PC-3 (cell line): Measurements from ENCODE around the gene ZNRF1. TPM values are rescaled to one million over a fixed set of nuclear protein-coding genes. Genes with fewer than 3 reads are reported as not detected.

Experiments used
- ATAC-seq: fragments of 200-7000 bp; cut with Tn5 transposase; 2 replicates; pipeline ENCODE4 v1.9.1; 2020; ENCODE audit warnings: mild to moderate bottlenecking, moderate library complexity
- BruUV-seq: library from RNA; stranded (reverse); fragments of 400-500 nt; replicated peaks from 2 replicates; lab custom pipeline; 2021; lab: Mats Ljungman, UMichigan
- CTCF ChIA-PET: fragments of 300-600 bp; sonication (Branson Sonifier 250); formaldehyde crosslinking; loops from one replicate; lab custom pipeline; 2022; ENCODE audit warnings: antibody characterized with exemption; lab: Charles Lee
- POLR2A ChIA-PET: fragments of 300-600 bp; sonication (Branson Sonifier 250); formaldehyde crosslinking; loops from one replicate; lab custom pipeline; 2022; ENCODE audit warnings: antibody characterized with exemption; ENCODE audit not compliant: unreplicated experiment; lab: Charles Lee
- DNase-seq: peaks from one replicate; pipeline ENCODE4 v3.0.0-alpha.2; 2015
- H2AFZ ChIP-seq: fragments of 300-600 bp; sonication (generic); 2 replicates; pipeline ENCODE4 v1.6.0; 2016; ENCODE audit warnings: antibody characterized with exemption, low read length
- H3F3A ChIP-seq: fragments of 300-600 bp; sonication (generic); one replicate; pipeline ENCODE4 v1.6.0; 2017; ENCODE audit warnings: antibody characterized with exemption, low read length, control low read depth, mild to moderate bottlenecking; ENCODE audit not compliant: unreplicated experiment
- H3K27ac ChIP-seq: fragments of 300-600 bp; sonication (generic); 2 replicates; pipeline ENCODE4 v1.5.1; 2016; ENCODE audit warnings: mild to moderate bottlenecking, low read length
- H3K27me3 ChIP-seq: fragments of 300-600 bp; sonication (generic); 2 replicates; pipeline ENCODE4 v1.6.1; 2016; ENCODE audit warnings: low read length, mixed read lengths
- H3K36me3 ChIP-seq: fragments of 300-600 bp; sonication (generic); 2 replicates; pipeline ENCODE4 v1.6.1; 2016; ENCODE audit warnings: low read depth, mixed run types, low read length, mixed read lengths
- H3K4me1 ChIP-seq: fragments of 300-600 bp; sonication (generic); 2 replicates; pipeline ENCODE4 v1.5.1; 2016; ENCODE audit warnings: low read length; ENCODE audit not compliant: insufficient read depth
- H3K4me2 ChIP-seq: fragments of 300-600 bp; sonication (generic); 2 replicates; pipeline ENCODE4 v1.6.0; 2016; ENCODE audit warnings: low read length
- H3K4me3 ChIP-seq: fragments of 300-600 bp; sonication (generic); 2 replicates; pipeline ENCODE4 v1.5.1; 2016; ENCODE audit warnings: mild to moderate bottlenecking, low read length, mixed read lengths
- H3K79me2 ChIP-seq: fragments of 300-600 bp; sonication (generic); 2 replicates; pipeline ENCODE4 v1.6.1; 2017; ENCODE audit warnings: low read length, mixed read lengths
- H3K9ac ChIP-seq: fragments of 300-600 bp; sonication (generic); 2 replicates; pipeline ENCODE4 v1.6.0; 2016; ENCODE audit warnings: mild to moderate bottlenecking, low read length
- H3K9me2 ChIP-seq: fragments of 300-600 bp; sonication (generic); replicated peaks from 2 replicates; pipeline ENCODE4 v1.6.1; 2016; ENCODE audit warnings: mixed run types, low read length, mixed read lengths
- H3K9me3 ChIP-seq: fragments of 300-600 bp; sonication (generic); 2 replicates; pipeline ENCODE4 v1.6.1; 2016; ENCODE audit warnings: low read length, mixed read lengths
- H4K20me1 ChIP-seq: fragments of 300-600 bp; sonication (generic); 2 replicates; pipeline ENCODE4 v1.6.1; 2016; ENCODE audit warnings: low read length, mixed read lengths
- EZH2 ChIP-seq: fragments of 300-600 bp; sonication (generic); IDR thresholded peaks from one replicate; pipeline ENCODE4 v1.6.1; 2017; ENCODE audit warnings: antibody characterized with exemption, mild to moderate bottlenecking, low read length; ENCODE audit not compliant: unreplicated experiment
- EZH2phosphoT487 ChIP-seq: fragments of 300-600 bp; sonication (generic); IDR thresholded peaks from 2 replicates; pipeline ENCODE4 v1.6.1; 2018; ENCODE audit warnings: mild to moderate bottlenecking, antibody characterized with exemption, low read length, borderline replicate concordance
- intact Hi-C: fragments of 100-400 bp; cut with micrococcal nuclease; formaldehyde crosslinking; loops from 2 replicates; pipeline ENCODE4 v1.9.0; 2023
- total RNA-seq: library from RNA; depleted of rRNA; stranded (reverse); fragments of >200 nt; gene quantifications from 2 replicates; pipeline ENCODE4 v1.2.3, GENCODE V29; 2014
- TF ChIP-seq, protein P1 (sequence below): fragments of 300-600 bp; sonication (generic); conservative IDR thresholded peaks from 2 replicates; pipeline ENCODE4 v1.5.1; 2017; ENCODE audit warnings: antibody characterized with exemption, low read depth, mild to moderate bottlenecking, low read length

The ZNRF1 gene
- total RNA-seq, 1 experiment from 2014 or later, result 60.4 TPM

GRCh38 chr16:75060723-75061122 lies 61.9 kb downstream of the ZNRF1 start:
- Histone ChIP-seq H3K4me3 (no peak overlapping the region), H3K4me1 (peaks cover 22% of the 10 kb centered on the region), H3K9me3 (no peaks in the 10 kb centered on the region), H3K79me2 (peaks cover 95% of the 10 kb centered on the region), H3K36me3 (no peaks in the 10 kb centered on the region), H3K27me3 (no peaks in the 10 kb centered on the region), H3K9ac (no peak overlapping the region), H3K9me2 (no peaks in the 10 kb centered on the region), H2AFZ (no peak overlapping the region), H3K27ac (no peak overlapping the region), H4K20me1 (no peaks in the 10 kb centered on the region), H3K4me2 (no peak overlapping the region), H3F3A (no peaks in the 10 kb centered on the region)
- TF ChIP-seq, protein P1, sequence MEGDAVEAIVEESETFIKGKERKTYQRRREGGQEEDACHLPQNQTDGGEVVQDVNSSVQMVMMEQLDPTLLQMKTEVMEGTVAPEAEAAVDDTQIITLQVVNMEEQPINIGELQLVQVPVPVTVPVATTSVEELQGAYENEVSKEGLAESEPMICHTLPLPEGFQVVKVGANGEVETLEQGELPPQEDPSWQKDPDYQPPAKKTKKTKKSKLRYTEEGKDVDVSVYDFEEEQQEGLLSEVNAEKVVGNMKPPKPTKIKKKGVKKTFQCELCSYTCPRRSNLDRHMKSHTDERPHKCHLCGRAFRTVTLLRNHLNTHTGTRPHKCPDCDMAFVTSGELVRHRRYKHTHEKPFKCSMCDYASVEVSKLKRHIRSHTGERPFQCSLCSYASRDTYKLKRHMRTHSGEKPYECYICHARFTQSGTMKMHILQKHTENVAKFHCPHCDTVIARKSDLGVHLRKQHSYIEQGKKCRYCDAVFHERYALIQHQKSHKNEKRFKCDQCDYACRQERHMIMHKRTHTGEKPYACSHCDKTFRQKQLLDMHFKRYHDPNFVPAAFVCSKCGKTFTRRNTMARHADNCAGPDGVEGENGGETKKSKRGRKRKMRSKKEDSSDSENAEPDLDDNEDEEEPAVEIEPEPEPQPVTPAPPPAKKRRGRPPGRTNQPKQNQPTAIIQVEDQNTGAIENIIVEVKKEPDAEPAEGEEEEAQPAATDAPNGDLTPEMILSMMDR, result no peak
- TF ChIP-seq EZH2phosphoT487, result no peak
- no peak for TF ChIP-seq EZH2
- intact Hi-C loops, result no loop called here
- ATAC-seq, result no peak
- ChIA-PET CTCF (no interaction called here), POLR2A (no interaction called here)
- DNase-seq, result no peak
- no TSS peak for BruUV-seq

- no TSS peak for BruUV-seq
- H4K20me1 ChIP-seq, result no peaks in the 10 kb centered on the region
- H3K4me2 ChIP-seq, result no peak overlapping the region
- intact Hi-C loops, result no loop called here
- H3K4me1 ChIP-seq, result peaks cover 28% of the 10 kb centered on the region
- no peak overlapping the region for H3K9ac ChIP-seq
- ATAC-seq, result no peak
- H3K4me3 ChIP-seq, result no peak overlapping the region
- H3F3A ChIP-seq, result no peaks in the 10 kb centered on the region
- no peak for DNase-seq
- TF ChIP-seq EZH2phosphoT487 (no peak), EZH2 (no peak)
- TF ChIP-seq, protein P1, result no peak
- ChIA-PET POLR2A (no interaction called here), CTCF (no interaction called here)
- no peaks in the 10 kb centered on the region for H3K9me2 ChIP-seq
- no peak overlapping the region for H3K27ac ChIP-seq
- H3K9me3 ChIP-seq, result no peaks in the 10 kb centered on the region
- no peak overlapping the region for H2AFZ ChIP-seq
- peaks cover 95% of the 10 kb centered on the region for H3K79me2 ChIP-seq
- H3K27me3 ChIP-seq, result no peaks in the 10 kb centered on the region
- no peaks in the 10 kb centered on the region for H3K36me3 ChIP-seq
These were observed 62.8 kb downstream of the ZNRF1 start for GRCh38 chr16:75061669-75062068.

DNA sequence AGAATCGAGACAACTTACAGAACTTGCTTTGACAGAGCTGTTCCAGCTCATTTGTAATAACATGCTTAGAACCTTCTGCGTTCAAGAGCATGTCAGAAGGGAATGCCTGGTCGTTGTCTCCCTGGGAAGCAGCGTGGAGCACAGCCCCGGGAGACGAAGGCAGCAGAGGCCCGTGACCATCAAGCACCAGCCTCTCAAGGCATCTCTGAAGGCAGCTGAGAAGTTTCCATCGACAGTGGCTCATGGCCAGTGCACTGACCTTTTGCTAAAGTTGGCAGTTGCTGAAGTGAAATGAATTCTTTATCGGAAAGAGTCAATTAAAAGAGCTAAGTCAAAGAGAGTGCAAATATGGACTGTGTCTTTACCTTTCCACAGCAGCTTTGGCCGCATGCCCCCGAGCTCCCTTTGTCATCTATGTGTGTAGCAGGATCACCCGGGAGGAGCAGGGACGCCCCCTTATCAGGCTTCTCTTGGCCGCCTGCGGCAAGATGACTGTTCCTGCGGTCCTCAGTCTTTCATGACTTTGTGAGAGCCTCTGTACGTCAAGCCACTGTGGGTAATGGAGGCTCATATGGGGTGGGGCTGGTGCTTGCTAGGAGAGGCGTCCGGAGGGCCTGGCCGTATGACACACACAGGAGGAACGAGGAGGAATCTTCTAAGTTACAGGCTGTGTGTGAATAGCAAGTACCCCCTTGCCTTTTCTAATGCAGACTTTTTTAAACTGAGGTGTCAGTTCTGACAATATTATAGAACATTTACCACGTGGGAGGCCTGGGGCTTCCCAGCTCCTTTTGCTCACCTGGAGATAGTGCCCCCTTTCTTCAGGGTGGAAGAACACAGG lies 63.5 kb downstream of the ZNRF1 start:
- TF ChIP-seq, protein P1, result no peak
- TF ChIP-seq EZH2, result no peak
- Histone ChIP-seq H3K9ac (no peak overlapping the region), H3K27ac (no peak overlapping the region), H3K4me3 (no peak overlapping the region), H2AFZ (no peak overlapping the region), H3K27me3 (no peaks in the 10 kb centered on the region), H4K20me1 (no peaks in the 10 kb centered on the region), H3K9me2 (no peaks in the 10 kb centered on the region), H3F3A (no peaks in the 10 kb centered on the region), H3K4me1 (peaks cover 22% of the 10 kb centered on the region), H3K79me2 (peaks cover 95% of the 10 kb centered on the region), H3K9me3 (no peaks in the 10 kb centered on the region), H3K4me2 (no peak overlapping the region), H3K36me3 (no peaks in the 10 kb centered on the region)
- intact Hi-C loops, result no loop called here
- no TSS peak for BruUV-seq
- CTCF ChIA-PET, result no interaction called here
- DNase-seq, result no peak
- POLR2A ChIA-PET, result no interaction called here
- no peak for ATAC-seq
